A549 (cell line): ENCODE results near the gene STK35. TPM values are rescaled to one million over a fixed set of nuclear protein-coding genes. Genes with fewer than 3 reads are reported as not detected.

ENCODE experiments used
- ATAC-seq, 2 experiments: fragments of 200-7000 bp in 1 of 2; fragments of >200 bp in 1 of 2; cut with Nextera tagmentation in 1 of 2; cut with Tn5 transposase in 1 of 2; 3 replicates each; pipeline versions ENCODE4 v1.8.0 to v1.9.1; 2018 to 2020; ENCODE audit warnings: mild to moderate bottlenecking in 1 of 2, moderate library complexity in 1 of 2
- CTCF ChIA-PET: fragments of 300-600 bp; sonication (Branson Sonifier 250); formaldehyde crosslinking; extraction: SDS; loops from one replicate; lab custom pipeline; 2021; ENCODE audit warnings: antibody characterized with exemption, inconsistent platforms; lab: Yijun Ruan, JAX
- POLR2A ChIA-PET: fragments of 350-600 bp; formaldehyde crosslinking; extraction: SDS; loops from one replicate; lab custom pipeline; 2021; ENCODE audit warnings: antibody characterized with exemption, inconsistent platforms; lab: Yijun Ruan, JAX
- DNase-seq, 2 experiments: peaks; one replicate each; pipeline versions ENCODE4 v3.0.0 to v3.0.0-alpha.2; 2011 to 2016; ENCODE audit warnings: low read depth in 1 of 2, low spot score in 1 of 2
- FAIRE-seq: peaks from 2 replicates; lab custom pipeline; 2011; peaks lifted over from hg19 to GRCh38; lab: Jason Lieb, UNC
- H3K27ac ChIP-seq, 2 experiments: fragments of >200 bp; sonication (Bioruptor Twin); formaldehyde crosslinking; 3 replicates each; pipeline ENCODE4 v1.5.1; 2016 to 2017
- H3K4me1 ChIP-seq: fragments of >200 bp; sonication (Bioruptor Twin); formaldehyde crosslinking; 3 replicates; pipeline ENCODE4 v1.6.1; 2016
- H3K4me2 ChIP-seq: fragments of >200 bp; sonication (Bioruptor Twin); formaldehyde crosslinking; 3 replicates; pipeline ENCODE4 v1.6.1; 2016
- H3K4me3 ChIP-seq: fragments of >200 bp; sonication (Bioruptor Twin); formaldehyde crosslinking; 3 replicates; pipeline ENCODE4 v1.5.1; 2016
- H3K9me3 ChIP-seq: fragments of >200 bp; sonication (Bioruptor Twin); formaldehyde crosslinking; 3 replicates; pipeline ENCODE4 v1.6.1; 2016
- CEBPB ChIP-seq, 2 experiments: fragments of >200 bp in 1 of 2; sonication (Bioruptor Twin) in 1 of 2; formaldehyde crosslinking in 1 of 2; IDR thresholded peaks; 2 replicates each; pipeline ENCODE4 v1.6.1; 2012 to 2016
- EHF ChIP-seq: fragments of 250-450 bp; sonication (Bioruptor Pico); IDR thresholded peaks from 2 replicates; pipeline ENCODE4 v1.5.0; 2020; ENCODE audit warnings: mild to moderate bottlenecking
- EHMT2 ChIP-seq: fragments of 200-600 bp; sonication (generic); IDR thresholded peaks from 2 replicates; pipeline ENCODE4 v1.6.1; 2016; ENCODE audit warnings: antibody characterized with exemption, low read depth, mild to moderate bottlenecking, moderate library complexity
- ESRRA ChIP-seq: fragments of 150-350 bp; IDR thresholded peaks from 2 replicates; pipeline ENCODE4 v1.6.1; 2014; ENCODE audit warnings: mild to moderate bottlenecking, low read length, borderline replicate concordance
- FOSB ChIP-seq: fragments of 250-450 bp; sonication (Bioruptor Pico); IDR thresholded peaks from 2 replicates; pipeline ENCODE4 v1.5.0; 2020; ENCODE audit warnings: mild to moderate bottlenecking, moderate library complexity
- FOSL2 ChIP-seq, 2 experiments: fragments of 450-650 bp in 1 of 2; fragments of >200 bp in 1 of 2; sonication (Bioruptor Twin) in 1 of 2; formaldehyde crosslinking; IDR thresholded peaks; 2 replicates each; pipeline versions ENCODE4 v1.5.0 to v1.6.1; 2016 to 2020; ENCODE audit warnings: mild to moderate bottlenecking in 1 of 2, moderate library complexity in 1 of 2
- GATA3 ChIP-seq: IDR thresholded peaks from 2 replicates; pipeline ENCODE4 v1.6.1; 2012; ENCODE audit warnings: borderline replicate concordance
- HOXA7 ChIP-seq: fragments of 250-450 bp; sonication (Bioruptor Pico); IDR thresholded peaks from 2 replicates; pipeline ENCODE4 v1.5.0; 2020; ENCODE audit warnings: mild to moderate bottlenecking, moderate library complexity
- JUNB ChIP-seq: fragments of >200 bp; sonication (Bioruptor Twin); formaldehyde crosslinking; IDR thresholded peaks from 2 replicates; pipeline ENCODE4 v1.6.1; 2016
- KDM1A ChIP-seq: fragments of 200-600 bp; sonication (generic); IDR thresholded peaks from 2 replicates; pipeline ENCODE4 v1.6.1; 2016; ENCODE audit warnings: low read depth, mild to moderate bottlenecking
- POLR2A ChIP-seq: IDR thresholded peaks from 2 replicates; pipeline ENCODE4 v1.6.1; 2012; ENCODE audit warnings: mild to moderate bottlenecking, low read length
- RARB ChIP-seq: fragments of 250-450 bp; sonication (Bioruptor Pico); IDR thresholded peaks from 2 replicates; pipeline ENCODE4 v1.8.0; 2021; ENCODE audit warnings: mild to moderate bottlenecking, moderate library complexity
- TP53 ChIP-seq: fragments of 250-450 bp; sonication (Bioruptor Pico); IDR thresholded peaks from 2 replicates; pipeline ENCODE4 v1.5.0; 2021; ENCODE audit warnings: mild to moderate bottlenecking, moderate library complexity
- ZC3H11A ChIP-seq: fragments of 450-650 bp; IDR thresholded peaks from 2 replicates; pipeline ENCODE4 v1.6.1; 2014; ENCODE audit warnings: antibody characterized with exemption, mild to moderate bottlenecking
- ZNF302 ChIP-seq: fragments of 250-450 bp; sonication (Bioruptor Pico); IDR thresholded peaks from 2 replicates; pipeline ENCODE4 v1.9.0; 2021; ENCODE audit warnings: inconsistent platforms, mild to moderate bottlenecking, moderate library complexity
- WGBS: methylation state at CpG from one replicate; pipeline ENCODE4 v1.1.6; 2017; ENCODE audit errors: missing lambda C conversion rate; 5-methylcytosine and 5-hydroxymethylcytosine counted together
- polyA plus RNA-seq, 4 experiments: library from polyadenylated mRNA; depleted of rRNA in 3 of 4; stranded (reverse); fragments of >200 nt; fragmentation: RNase III in 1 of 4; extraction: RNeasy Plus Mini Kit Qiagen cat#74134 plus additional on column Dnase treatment in 1 of 4; gene quantifications; 2 replicates in 3 of 4; 3 replicates in 1 of 4; pipeline ENCODE4 v1.2.3, GENCODE V29; 2011 to 2017
- TF ChIP-seq, protein P1 (sequence below): IDR thresholded peaks from 2 replicates; pipeline ENCODE4 v1.6.1; 2012
- TF ChIP-seq, protein P2 (sequence below): fragments of >200 bp; sonication (Bioruptor Twin); formaldehyde crosslinking; IDR thresholded peaks from 2 replicates; pipeline ENCODE4 v1.6.1; 2016
- TF ChIP-seq, protein P3 (sequence below): fragments of 200-600 bp; sonication (generic); IDR thresholded peaks from 2 replicates; pipeline ENCODE4 v1.6.1; 2016; ENCODE audit warnings: antibody characterized with exemption, mild to moderate bottlenecking, moderate library complexity
- TF ChIP-seq, protein P4 (sequence below): IDR thresholded peaks from 2 replicates; pipeline ENCODE4 v1.6.1; 2012; ENCODE audit warnings: low read depth, borderline replicate concordance

Gene STK35
- polyA plus RNA-seq, 2 of the 4 experiments (the other 2 are of a cell fraction), result 9.0 to 10.0 TPM

DNA sequence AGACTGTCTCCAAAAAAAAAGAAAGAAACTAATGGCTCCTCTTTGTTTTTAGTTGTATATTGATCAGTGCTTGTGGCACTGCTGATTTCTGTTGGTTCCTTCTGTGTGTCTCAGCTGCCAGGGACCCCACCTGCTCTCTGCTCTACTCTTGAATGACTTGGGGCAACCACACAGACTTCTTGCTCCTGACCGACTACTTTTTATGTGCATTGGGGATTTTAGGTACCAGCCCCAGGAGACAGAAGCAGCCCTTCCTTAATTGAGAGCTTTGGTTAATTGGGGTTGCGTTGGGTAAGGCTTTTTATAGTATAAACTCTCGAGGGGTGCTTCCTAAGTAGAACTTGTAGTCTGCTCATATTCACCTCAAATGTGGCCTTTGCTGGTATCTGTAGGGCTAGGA, 6.9 kb downstream of the STK35 start:
- H3K4me1 ChIP-seq, result peaks cover 40% of the 10 kb centered on the region
- POLR2A ChIA-PET, result no interaction called here
- 0 out of 6 replicates have a peak overlapping the region, but pooled peaks of 1 of the 2 experiments have one; percentile 30 for H3K27ac ChIP-seq
- no peak overlapping the region for H3K4me3 ChIP-seq
- CTCF ChIA-PET, result interaction anchor here (1.0 to 2.4 kb wide), 7 partner anchors 12 to 64 kb away, joined by 3 to 10 read pairs (median 7); no protein-coding TSS in a partner anchor
- DNase-seq, result no peak
- no peaks in the 10 kb centered on the region for H3K9me3 ChIP-seq
- WGBS, result 85% methylated on average over 3 of the region's 3 CpGs
- TF ChIP-seq ZC3H11A (no peak), FOSB (no peak), FOSL2 (IDR thresholded peaks at IDR 0.05) (no peak), FOSL2 (CRISPR knock-in tag; IDR thresholded peaks at IDR 0.05) (no peak), TP53 (CRISPR knock-in tag) (no peak), ZNF302 (CRISPR knock-in tag) (no peak), KDM1A (no peak), CEBPB (IDR thresholded peaks at IDR 0.05) (no peak), JUNB (no peak), HOXA7 (CRISPR knock-in tag) (no peak), ESRRA (no peak), RARB (CRISPR knock-in tag) (no peak), EHMT2 (no peak)
- TF ChIP-seq, protein P1, sequence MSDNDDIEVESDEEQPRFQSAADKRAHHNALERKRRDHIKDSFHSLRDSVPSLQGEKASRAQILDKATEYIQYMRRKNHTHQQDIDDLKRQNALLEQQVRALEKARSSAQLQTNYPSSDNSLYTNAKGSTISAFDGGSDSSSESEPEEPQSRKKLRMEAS, result no peak
- TF ChIP-seq, protein P2, sequence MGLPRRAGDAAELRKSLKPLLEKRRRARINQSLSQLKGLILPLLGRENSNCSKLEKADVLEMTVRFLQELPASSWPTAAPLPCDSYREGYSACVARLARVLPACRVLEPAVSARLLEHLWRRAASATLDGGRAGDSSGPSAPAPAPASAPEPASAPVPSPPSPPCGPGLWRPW, result no peak
- TF ChIP-seq, protein P3, sequence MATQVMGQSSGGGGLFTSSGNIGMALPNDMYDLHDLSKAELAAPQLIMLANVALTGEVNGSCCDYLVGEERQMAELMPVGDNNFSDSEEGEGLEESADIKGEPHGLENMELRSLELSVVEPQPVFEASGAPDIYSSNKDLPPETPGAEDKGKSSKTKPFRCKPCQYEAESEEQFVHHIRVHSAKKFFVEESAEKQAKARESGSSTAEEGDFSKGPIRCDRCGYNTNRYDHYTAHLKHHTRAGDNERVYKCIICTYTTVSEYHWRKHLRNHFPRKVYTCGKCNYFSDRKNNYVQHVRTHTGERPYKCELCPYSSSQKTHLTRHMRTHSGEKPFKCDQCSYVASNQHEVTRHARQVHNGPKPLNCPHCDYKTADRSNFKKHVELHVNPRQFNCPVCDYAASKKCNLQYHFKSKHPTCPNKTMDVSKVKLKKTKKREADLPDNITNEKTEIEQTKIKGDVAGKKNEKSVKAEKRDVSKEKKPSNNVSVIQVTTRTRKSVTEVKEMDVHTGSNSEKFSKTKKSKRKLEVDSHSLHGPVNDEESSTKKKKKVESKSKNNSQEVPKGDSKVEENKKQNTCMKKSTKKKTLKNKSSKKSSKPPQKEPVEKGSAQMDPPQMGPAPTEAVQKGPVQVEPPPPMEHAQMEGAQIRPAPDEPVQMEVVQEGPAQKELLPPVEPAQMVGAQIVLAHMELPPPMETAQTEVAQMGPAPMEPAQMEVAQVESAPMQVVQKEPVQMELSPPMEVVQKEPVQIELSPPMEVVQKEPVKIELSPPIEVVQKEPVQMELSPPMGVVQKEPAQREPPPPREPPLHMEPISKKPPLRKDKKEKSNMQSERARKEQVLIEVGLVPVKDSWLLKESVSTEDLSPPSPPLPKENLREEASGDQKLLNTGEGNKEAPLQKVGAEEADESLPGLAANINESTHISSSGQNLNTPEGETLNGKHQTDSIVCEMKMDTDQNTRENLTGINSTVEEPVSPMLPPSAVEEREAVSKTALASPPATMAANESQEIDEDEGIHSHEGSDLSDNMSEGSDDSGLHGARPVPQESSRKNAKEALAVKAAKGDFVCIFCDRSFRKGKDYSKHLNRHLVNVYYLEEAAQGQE, result no peak
- TF ChIP-seq, protein P4, sequence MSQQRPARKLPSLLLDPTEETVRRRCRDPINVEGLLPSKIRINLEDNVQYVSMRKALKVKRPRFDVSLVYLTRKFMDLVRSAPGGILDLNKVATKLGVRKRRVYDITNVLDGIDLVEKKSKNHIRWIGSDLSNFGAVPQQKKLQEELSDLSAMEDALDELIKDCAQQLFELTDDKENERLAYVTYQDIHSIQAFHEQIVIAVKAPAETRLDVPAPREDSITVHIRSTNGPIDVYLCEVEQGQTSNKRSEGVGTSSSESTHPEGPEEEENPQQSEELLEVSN, result no peak
- FAIRE-seq, result no peak
- no peak for ATAC-seq
- H3K4me2 ChIP-seq, result peak overlapping the region; percentile 47

DNA sequence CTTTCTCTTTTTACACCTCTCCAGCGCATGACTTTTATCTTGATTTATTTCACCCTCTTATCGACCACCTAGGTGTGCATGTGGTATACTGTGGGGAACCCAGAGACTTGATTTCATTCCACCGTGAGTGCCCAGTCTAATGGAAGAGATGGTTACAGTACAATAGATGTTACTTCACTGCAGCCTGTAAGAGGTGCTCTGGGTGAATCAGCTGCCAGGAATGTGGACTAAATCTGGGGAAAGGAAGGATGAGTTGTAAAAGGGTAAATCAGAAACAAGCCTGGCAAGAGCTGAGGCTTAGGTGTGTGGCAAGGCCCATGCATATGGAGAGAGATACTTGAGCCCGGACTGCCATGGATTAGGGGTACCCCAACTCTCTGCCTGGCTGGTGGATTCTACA, 7.4 kb downstream of the STK35 start:
- Histone ChIP-seq H3K4me1 (peaks cover 36% of the 10 kb centered on the region), H3K4me2 (peak overlapping the region; percentile 47), H3K9me3 (no peaks in the 10 kb centered on the region), H3K27ac (peak overlapping the region in 1 of 2 experiments; percentile 30; a peak in 2 of 6 replicates), H3K4me3 (no peak overlapping the region)
- TF ChIP-seq EHF (CRISPR knock-in tag) (no peak), GATA3 (no peak), FOSL2 (IDR thresholded peaks at IDR 0.05) (no peak), FOSL2 (CRISPR knock-in tag; IDR thresholded peaks at IDR 0.05) (peak; percentile 52), ZNF302 (CRISPR knock-in tag) (no peak), POLR2A (no peak)
- TF ChIP-seq, protein P1, result no peak
- TF ChIP-seq, protein P3, result no peak
- FAIRE-seq (no peak), DNase-seq (peak; percentile 45 to 47), ATAC-seq (peak; percentile 81 to 82; a peak in 5 of 6 replicates)
- ChIA-PET CTCF (interaction anchor here (0.6 to 2.4 kb wide), 8 partner anchors 11 to 1509 kb away, joined by 3 to 10 read pairs (median 5); no protein-coding TSS in a partner anchor), POLR2A (no interaction called here)
- 57% methylated on average over 4 of the region's 4 CpGs for WGBS
